GM18498 (cell line): ENCODE data around the gene NARF.

Experiments
- ATAC-seq: cut with Tn5 transposase; IDR thresholded peaks from one replicate; pipeline ENCODE4 v1.9.1; 2021; ENCODE audit warnings: mild to moderate bottlenecking, moderate library complexity; ENCODE audit not compliant: unreplicated experiment

NARF gene

DNA sequence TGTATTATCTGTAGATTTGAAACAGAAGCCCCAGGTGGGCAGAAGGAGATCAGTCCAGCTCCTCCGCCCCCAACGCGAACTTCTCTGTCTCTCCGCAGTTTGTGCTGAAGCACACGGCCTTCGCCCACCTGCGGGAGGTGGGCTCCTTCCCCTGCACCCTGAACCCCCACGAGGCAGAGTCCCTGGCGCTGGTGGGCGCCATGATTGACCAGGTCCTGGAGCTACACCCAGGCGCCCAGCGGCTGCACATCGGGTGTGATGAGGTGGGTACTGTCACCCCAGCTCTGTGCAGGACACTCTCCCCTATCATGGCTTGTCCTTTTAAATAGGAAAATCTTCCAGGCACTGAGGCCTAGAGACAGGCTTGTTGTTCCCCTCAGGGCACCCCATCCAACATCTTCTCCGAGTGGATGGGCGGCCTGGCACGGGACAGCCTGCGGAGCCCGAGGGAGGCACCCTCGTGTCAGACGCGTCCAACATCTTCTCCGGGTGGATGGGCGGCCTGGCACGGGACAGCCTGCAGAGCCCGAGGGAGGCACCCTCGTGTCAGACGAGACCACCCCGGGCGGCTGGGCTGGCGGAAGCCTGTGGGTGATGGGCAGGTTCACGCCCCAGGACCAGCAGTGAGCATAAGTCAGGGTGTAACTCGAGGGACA, 24.9 kb upstream of the NARF start:
- ATAC-seq, result no peak

DNA sequence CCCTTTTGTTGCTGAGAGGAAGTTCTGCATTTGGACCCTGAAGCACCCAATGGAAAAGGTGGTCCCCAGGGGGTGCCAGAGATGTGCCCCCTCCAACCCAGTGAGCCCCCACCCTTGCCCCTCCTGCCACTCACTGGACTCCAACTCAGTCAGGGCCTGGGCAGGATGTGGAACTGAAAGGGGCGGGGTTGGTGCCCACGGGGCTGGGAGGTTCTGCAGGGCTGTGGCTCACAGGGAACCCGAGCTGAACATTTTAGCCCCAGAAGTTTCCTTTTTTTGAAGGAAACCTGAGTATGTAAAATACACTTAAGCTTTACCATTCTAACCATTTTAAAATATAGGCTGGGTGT, 24.4 kb upstream of the NARF start:
- no peak for ATAC-seq

DNA sequence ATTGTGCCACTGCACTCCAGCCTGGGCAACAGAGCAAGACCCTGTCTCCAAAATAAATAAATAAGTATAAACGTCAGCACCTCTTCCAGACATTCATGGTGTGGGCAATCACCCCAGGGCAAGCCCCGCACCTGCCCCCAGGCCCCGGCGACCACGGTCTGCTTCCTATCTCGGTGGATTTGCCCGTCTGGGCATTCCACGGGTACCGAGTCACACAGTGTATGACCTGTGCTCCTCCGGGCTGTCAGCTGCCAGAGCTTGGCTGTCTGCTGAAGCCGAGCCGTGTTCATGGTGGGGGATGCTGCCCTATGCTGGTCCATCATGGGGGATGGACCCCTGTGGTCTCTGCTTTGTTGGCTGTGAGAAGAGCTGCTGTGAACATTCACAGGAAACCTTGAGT, 23.4 kb upstream of the NARF start:
- ATAC-seq, result no peak

DNA sequence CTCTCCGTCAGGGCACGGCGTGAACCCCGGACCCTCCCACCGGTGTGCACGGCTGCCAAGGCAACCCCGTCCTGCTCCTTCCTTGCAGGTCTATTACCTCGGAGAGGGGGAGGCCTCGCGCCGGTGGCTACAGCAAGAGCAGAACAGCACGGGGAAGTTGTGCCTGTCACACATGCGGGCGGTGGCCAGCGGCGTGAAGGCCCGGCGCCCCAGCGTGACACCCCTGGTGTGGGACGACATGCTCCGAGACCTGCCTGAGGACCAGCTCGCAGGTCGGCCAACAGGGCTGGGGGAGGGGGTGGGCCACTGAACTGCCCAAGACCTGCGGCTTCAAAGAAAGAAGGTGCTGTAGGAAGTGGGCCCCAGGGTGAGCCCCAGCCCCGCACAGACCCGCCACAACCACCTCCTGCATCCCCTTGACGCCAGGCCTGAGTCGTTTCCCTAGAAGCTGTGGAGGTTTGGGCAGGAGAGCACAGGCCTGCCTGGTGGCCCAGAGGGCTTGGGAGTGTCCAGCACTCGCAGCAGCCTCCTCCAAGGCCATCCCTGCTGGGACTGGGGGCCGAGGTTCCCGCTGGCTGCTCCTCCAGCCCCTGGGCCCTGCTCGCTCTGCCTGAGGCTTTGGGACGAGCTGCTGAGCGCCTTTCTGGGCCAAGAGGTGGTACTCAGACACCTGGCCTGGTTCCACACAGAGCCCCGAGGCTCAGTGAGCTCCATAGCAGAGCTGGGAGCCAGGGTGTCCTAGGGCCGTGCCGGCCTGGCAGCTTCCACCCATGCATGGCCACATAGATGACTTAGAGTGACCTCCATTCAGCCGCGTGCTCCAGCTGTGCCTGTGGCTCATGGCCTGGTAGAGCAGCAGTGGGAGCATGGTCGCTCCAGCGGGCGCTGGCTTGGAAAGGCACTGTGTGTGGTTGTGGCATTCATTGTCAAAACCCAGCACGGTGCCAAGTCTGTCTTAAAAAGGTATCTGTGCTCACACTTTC, 22.6 kb upstream of the NARF start:
- no peak for ATAC-seq

DNA sequence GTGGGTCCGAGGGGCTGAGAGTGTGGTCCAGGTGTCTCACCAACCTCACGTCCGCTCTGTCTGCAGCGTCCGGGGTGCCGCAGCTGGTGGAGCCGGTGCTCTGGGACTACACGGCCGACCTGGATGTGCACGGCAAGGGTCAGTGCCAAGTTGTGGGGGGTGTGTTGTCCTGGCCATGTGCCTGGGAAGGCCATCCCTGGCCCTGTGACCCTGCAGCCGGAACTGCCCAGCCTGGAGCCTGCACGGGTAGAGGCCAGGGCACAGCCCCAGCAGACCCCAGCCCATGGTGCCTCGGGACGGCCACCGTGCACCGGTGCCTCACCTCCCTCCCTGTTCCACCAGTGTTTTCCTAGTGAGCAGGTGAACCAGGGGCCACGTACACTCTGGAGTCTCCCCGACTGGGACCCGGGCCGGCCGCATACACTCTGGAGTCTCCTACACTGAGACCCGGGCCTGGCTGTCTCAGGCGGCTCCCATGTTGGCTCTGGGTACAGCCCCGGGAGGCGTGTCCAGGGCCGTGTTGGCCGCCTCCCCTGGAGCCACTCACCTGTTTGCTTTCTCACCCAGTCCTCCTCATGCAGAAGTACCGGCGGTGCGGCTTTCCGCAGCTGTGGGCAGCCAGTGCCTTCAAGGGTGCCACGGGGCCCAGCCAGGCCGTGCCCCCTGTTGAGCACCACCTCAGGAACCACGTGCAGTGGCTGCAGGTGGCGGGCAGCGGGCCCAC, 21.8 kb upstream of the NARF start:
- ATAC-seq, result no peak

DNA sequence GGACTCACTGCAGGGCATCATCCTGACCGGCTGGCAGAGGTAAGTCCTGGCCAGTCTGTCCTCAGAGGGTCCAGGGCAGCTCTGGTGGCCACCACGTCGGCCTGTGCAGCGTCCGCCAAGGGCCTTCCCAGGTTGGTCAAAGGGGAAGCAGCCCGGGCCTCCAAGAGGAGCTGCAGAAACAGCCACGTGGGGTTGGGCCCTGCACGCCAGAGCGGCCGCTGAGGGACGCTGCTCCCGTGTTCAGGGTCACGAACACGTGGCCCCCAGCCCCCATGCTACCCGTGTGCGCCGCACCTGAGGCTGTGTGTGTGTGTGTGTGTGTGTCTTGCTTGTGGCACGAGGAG, 21.2 kb upstream of the NARF start:
- ATAC-seq, result no peak

DNA sequence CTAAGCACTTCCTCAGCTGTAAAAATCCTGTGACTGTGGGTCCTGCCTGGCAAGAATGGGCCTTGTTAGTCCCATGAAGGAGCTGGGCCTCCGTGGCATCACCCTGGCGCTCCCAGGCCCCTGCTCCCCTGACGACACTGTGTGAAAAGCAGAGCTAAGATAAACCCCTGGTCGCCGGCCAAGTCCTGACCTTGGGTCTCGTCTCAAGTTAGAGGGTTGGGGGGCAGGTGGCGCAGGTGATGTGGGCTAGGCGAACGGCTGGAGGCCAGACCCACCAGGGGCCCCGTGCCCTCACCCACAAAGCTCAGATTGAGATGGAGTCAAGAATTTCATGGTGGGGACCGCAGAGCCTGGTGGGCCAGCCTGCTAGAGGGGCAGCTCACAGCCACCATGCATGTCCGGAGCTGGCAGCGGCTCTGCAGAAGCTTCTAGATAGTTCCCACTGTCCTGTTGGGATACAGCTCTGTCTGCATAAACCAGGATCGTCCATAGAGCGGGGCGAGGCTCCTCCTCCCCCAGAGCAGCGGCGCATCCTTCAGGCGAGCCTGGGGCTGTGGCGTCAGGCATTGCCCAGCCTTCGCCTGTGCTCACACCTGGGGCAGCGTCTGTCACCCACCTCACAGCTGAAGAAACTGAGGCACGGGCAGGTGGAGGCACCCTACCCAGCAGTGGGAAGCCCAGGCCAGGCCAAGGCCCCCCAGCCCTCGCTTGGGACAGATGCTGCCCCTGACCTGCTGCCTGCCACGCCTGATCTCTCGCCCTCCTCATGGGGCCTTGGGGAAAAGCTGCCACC, 19.9 kb upstream of the NARF start:
- ATAC-seq, result no peak

DNA sequence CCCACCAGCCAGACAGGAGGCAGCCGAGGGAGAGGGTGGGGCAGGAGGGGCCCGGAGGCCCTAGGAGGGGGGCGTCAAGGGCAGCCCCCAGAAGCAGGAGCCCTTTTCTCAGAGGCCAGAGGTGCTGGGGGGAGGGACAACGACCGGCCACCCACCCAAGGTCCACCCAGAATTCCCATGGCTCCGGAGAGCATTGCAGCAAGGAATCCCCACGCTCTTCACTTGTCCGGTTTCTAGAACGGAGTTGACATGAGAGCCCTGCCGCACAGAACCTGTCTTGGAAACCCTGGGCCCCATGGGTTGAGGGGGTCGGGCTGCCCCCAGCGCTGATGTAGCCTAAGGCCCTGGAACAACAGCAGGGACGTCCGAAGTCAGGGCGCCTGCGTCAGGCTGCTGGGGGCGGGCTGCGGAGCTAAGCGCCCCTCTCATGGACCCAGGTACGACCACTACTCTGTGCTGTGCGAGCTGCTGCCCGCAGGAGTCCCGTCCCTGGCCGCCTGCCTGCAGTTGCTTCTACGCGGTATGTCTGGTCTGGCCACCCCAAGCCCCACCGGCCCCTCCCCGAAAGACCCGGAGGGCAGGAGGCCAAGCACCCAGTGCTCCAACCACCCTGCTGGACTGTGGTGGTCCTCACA, 19.2 kb upstream of the NARF start:
- ATAC-seq, result no peak

DNA sequence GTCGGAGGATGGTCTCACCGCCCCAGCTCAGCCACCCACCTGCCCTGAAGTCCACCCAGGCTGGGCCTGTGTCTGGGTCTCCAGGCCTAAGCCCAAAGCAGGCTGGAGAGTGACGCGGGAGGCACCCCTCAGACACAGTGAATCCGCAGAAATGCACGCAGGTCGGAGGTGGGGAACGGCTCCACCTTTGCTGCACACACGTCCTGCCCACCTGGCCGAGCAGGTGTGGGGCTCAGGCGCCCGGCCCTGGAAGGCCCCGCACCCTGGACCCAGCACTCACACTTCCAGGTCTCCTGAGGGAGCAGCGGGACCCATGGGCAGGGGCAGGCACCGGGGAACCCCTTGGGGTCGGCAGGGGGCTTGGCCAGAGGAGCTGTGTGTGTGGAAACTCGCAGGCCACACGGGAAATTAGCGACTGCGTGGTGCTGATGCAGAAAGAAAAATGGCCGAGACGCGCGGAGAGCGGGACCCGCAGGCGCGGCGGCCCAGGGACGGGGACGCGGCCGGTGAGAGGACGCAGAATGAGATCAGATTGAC, 18.6 kb upstream of the NARF start:
- ATAC-seq, result no peak

DNA sequence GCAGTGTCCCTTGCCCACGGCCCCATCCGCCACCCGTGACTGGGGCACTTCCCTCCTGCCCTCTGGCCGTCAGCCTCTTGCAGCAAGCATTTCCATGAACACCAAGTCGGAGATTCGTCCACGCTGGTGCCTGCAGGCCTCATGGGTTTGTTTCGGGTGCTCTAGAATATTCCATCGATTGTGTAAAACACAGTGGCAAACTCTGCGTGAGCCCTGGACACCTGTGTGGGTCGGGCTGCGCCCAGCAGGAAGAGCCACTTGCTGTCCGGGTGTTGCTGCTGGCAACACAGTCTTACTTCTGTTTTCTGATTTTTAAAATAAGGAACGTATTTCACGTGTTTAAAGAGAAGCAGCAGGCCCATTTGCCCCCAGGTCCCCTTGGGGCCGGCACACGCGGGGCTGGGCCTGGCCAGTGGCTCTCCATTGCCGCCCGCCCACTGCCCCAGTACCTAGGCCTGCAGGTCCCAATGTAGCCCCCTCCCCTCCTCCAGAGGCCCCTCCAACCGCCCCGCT, 18.0 kb upstream of the NARF start:
- no peak for ATAC-seq

DNA sequence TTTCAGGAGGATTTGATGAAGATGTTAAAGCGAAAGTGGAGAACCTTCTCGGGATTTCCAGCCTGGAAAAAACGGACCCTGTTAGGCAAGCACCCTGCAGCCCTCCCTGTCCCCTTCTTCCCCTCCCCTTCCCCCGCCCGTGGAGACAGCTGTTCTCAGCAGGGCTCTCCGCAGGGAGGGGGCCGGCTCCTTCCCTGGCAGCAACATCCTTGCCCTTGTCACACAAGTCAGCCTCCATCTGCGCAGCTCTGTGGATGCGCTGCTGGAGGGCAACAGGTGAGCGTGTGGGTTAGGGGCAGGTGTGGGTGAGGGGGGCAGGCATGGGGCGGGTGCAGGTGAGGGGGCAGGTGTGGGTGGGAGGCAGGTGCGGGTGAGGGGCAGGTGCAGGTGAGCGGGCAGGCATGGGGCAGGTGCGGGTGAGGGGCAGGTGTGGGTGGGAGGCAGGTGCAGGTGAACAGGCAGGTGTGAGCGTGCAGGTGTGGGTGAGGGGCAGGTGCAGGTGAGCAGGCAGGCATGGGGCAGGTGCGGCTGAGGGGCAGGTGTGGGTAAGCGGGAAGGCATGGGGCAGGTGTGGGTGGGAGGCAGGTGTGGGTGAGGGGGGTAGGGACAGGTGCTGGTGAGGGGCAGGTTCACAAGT, 17.4 kb upstream of the NARF start:
- ATAC-seq, result no peak

DNA sequence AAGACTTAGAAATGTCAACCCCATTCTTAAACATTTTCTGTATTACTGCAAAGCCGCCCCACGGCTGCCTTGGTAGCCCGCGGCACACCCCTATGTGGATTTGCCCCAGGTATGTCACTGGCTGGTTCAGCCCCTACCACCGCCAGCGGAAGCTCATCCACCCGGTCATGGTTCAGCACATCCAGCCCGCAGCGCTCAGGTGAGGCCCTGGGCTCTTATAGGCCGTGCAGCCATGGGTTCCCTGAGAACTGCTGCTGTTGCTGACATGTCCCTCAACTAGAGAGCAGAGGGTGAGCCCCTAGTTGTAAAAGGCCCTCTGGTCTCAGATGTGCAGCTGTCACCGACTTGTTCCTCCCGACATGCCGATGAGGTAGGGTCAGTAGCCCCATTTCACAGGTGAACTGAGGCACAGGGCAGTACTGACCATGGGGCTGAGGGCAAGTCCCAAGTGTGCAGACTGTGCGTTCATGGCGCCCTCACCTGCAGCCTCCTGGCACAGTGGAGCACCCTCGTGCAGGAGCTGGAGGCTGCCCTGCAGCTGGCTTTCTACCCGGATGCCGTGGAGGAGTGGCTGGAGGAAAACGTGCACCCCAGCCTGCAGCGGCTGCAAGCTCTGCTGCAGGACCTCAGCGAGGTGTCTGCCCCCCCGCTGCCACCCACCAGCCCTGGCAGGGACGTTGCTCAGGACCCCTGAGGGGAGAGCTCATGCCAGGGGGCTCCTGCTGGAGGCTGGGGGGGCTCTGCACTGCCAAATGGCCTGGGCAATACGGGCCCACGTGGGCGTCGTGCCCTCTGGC, 16.7 kb upstream of the NARF start:
- no peak for ATAC-seq

DNA sequence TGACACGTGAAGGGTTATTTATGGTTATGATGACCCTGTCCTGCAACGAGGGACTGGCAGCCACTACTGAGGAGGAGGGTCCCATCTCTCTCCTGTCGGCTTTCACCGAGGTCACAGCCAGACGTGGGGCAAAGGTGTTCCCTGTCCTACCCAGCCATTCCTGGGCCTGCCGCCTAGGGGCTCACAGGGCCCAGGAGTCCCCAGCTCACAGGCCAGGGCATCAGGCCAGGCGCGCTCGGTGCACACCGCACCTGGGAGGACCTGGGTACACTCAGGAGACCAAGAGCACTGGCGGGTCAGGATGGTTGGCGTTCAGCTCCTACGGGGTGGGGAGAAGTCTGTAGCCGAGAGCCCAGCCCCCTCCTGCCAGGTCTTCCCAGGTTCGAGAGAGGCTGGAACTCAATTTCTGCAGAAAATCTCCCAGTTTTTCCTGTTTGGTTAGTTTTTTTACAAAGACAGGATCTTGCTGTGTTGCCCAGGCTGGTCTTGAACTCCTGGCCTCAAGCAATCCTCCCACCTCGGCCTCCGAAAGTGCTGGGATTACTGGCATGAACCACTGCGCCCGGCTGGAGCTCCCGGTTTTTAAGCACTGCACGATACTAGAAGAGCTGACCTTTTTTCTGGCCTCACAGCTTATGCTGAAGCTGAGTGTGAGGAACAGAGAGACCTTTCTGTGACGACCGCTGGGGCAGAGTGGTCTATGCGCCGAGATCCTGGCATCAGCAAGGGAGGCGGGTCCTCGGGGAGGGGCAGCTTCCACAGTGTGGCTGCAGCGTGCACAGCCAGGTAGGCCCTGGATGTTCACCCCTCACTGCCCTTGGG, 15.7 kb upstream of the NARF start:
- no peak for ATAC-seq

DNA sequence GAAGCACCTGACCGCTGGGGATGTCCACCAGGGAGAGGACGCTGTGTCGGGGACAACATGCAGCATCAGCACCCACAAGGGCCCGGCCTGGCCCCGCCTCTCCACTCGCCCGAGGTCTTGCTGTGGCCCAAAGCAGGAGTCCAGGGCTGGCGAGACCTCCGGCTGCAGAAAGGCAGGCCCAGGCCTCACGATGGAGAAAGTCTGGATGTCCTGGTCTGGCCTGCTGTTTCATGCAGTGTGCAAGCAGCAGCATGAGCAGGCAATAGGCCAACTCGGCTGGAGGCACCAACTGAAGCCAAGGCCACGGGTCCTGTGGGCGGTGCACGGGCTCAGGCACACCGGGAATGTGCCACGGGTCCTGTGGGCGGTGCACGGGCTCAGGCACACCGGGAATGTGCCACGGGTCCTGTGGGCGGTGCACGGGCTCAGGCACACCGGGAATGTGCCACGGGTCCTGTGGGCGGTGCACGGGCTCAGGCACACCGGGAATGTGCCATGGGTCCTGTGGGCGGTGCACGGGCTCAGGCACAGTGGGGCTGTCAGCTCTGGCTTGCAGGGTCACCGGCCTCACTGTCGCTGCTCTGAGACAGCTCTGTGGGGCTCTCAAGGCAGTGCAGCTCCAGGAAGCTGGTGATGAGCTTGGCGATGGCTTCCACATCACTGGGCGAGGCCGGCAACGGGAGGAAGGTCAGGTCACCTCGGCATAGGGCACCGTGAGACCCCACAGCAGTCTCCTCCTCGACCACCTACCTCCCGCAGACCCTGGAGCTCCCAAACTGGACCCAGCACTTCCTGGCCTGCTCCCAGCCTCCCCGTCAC, 14.9 kb upstream of the NARF start:
- no peak for ATAC-seq

DNA sequence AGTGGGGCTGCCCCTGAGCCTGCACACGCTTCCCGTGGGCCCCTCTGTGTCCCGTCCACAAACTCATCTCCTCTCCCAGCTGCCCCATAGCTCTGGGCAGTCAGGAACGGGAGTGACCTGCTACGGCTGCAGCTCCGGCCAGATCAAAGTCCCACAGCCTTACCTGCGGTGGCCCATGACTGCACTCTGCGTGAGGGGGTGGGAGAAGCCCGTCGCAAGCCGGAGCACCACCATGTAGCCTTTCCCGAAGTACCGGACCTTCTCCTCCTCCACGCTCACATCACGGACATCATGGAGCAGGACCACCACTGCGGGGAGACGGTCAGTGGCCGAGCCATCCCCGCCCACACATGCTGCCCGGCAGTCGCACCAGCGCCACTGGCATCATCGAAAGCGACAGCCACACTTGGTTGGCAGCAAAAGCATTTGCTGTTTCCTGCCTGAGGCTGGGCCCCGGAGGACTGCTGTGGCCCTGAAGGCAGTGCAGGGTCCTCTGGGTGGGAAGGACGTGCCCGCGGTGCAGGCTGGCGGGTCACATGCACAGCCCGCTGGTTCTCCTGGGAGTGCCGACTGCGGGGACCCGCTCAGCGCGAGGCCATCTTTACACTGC, 14.2 kb upstream of the NARF start:
- no peak for ATAC-seq

DNA sequence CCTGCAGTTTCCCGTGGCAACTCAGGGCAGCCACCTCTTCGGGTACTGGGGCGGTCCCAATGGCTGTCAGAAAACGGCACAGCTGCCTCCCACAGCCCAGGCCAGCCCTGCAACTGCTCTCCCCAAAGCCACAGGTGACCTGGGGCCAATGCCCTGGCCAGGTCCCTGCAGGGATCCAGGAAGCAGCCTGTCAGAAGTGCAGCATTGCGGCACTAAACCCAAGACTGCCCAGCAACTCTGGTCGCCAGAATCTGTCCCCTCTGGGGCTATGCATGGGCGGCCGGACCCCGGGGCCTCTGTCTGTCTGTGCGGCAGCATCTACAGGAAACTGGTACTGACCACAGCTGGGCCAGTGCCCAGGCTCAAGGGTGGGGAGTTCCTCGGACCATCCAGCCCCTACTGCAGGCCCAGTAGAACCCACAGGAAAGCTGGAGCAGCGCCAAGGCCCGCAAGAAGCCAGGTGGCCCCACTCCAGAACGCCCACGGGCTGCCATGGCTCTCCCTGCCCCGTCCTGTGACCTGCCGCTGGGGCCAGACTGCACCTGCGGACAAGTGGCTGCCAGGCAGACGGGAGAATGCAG, 13.5 kb upstream of the NARF start:
- no peak for ATAC-seq
